ENCODE results near the gene CLEC1B. TPM values are rescaled to one million over a fixed set of nuclear protein-coding genes. Genes with fewer than 3 reads are reported as not detected.

The CLEC1B gene
- total RNA-seq, 1 donor from 2014 or later: not detected

- TF ChIP-seq CTCF (IDR thresholded peaks at IDR 0.05; ENCODE audit: partially characterized antibody, unreplicated experiment): no peak
- no peak for DNase-seq
- Mint-ChIP-seq H3K4me3 (ENCODE audit: unreplicated experiment) (no peak overlapping the region), H3K36me3 (ENCODE audit: unreplicated experiment) (peaks cover 5% of the 10 kb centered on the region), H3K4me1 (ENCODE audit: low read depth, unreplicated experiment) (no peaks in the 10 kb centered on the region), H3K27ac (ENCODE audit: unreplicated experiment) (no peak overlapping the region), H3K27me3 (ENCODE audit: unreplicated experiment) (no peaks in the 10 kb centered on the region), H3K9me3 (ENCODE audit: unreplicated experiment) (no peaks in the 10 kb centered on the region)
Observed at GRCh38 chr12:9951026-9951675, 47.8 kb downstream of the CLEC1B start.

- H3K9me3 Mint-ChIP-seq (ENCODE audit: unreplicated experiment): no peaks in the 10 kb centered on the region
- no peak overlapping the region for H3K27ac Mint-ChIP-seq (ENCODE audit: unreplicated experiment)
Observed at GRCh38 chr12:9948606-9949296, 50.2 kb downstream of the CLEC1B start.

GRCh38 chr12:9947674-9948073, 51.2 kb downstream of the CLEC1B start:
- no peak for DNase-seq
- Mint-ChIP-seq H3K9me3 (ENCODE audit: unreplicated experiment) (no peaks in the 10 kb centered on the region), H3K36me3 (ENCODE audit: unreplicated experiment) (peaks cover 5% of the 10 kb centered on the region), H3K4me1 (ENCODE audit: low read depth, unreplicated experiment) (no peaks in the 10 kb centered on the region), H3K4me3 (ENCODE audit: unreplicated experiment) (no peak overlapping the region), H3K27me3 (ENCODE audit: unreplicated experiment) (no peaks in the 10 kb centered on the region), H3K27ac (ENCODE audit: unreplicated experiment) (no peak overlapping the region)
- TF ChIP-seq CTCF (IDR thresholded peaks at IDR 0.05; ENCODE audit: partially characterized antibody, unreplicated experiment): no peak

More at GRCh38 chr12:9948606-9949296, 50.2 kb downstream of the CLEC1B start:
- H3K4me1 Mint-ChIP-seq (ENCODE audit: low read depth, unreplicated experiment): no peaks in the 10 kb centered on the region
- TF ChIP-seq CTCF (IDR thresholded peaks at IDR 0.05; ENCODE audit: partially characterized antibody, unreplicated experiment): no peak
- no peak for DNase-seq
- no peaks in the 10 kb centered on the region for H3K27me3 Mint-ChIP-seq (ENCODE audit: unreplicated experiment)
- H3K4me3 Mint-ChIP-seq (ENCODE audit: unreplicated experiment): no peak overlapping the region
- peaks cover 5% of the 10 kb centered on the region for H3K36me3 Mint-ChIP-seq (ENCODE audit: unreplicated experiment)

- TF ChIP-seq CTCF (IDR thresholded peaks at IDR 0.05; ENCODE audit: partially characterized antibody, unreplicated experiment): no peak
- DNase-seq: no peak
- no peak overlapping the region for H3K27ac Mint-ChIP-seq (ENCODE audit: unreplicated experiment)
- no peaks in the 10 kb centered on the region for H3K36me3 Mint-ChIP-seq (ENCODE audit: unreplicated experiment)
- H3K27me3 Mint-ChIP-seq (ENCODE audit: unreplicated experiment): no peaks in the 10 kb centered on the region
- H3K4me3 Mint-ChIP-seq (ENCODE audit: unreplicated experiment): no peak overlapping the region
- H3K9me3 Mint-ChIP-seq (ENCODE audit: unreplicated experiment): no peaks in the 10 kb centered on the region
- H3K4me1 Mint-ChIP-seq (ENCODE audit: low read depth, unreplicated experiment): no peaks in the 10 kb centered on the region
Observed at GRCh38 chr12:9944391-9944790, 54.5 kb downstream of the CLEC1B start.

- DNase-seq: no peak
- no peaks in the 10 kb centered on the region for H3K4me1 Mint-ChIP-seq (ENCODE audit: low read depth, unreplicated experiment)
- H3K27ac Mint-ChIP-seq (ENCODE audit: unreplicated experiment): no peak overlapping the region
- no peaks in the 10 kb centered on the region for H3K9me3 Mint-ChIP-seq (ENCODE audit: unreplicated experiment)
- TF ChIP-seq CTCF (IDR thresholded peaks at IDR 0.05; ENCODE audit: partially characterized antibody, unreplicated experiment): no peak
- no peaks in the 10 kb centered on the region for H3K27me3 Mint-ChIP-seq (ENCODE audit: unreplicated experiment)
- H3K4me3 Mint-ChIP-seq (ENCODE audit: unreplicated experiment): no peak overlapping the region
- no peaks in the 10 kb centered on the region for H3K36me3 Mint-ChIP-seq (ENCODE audit: unreplicated experiment)
Observed at GRCh38 chr12:9943240-9943639, 55.7 kb downstream of the CLEC1B start.

All from glutamatergic neuron (in vitro differentiated cells).